ENCODE measurements around the gene KRTAP16-1.
"Not testable (repeated sequence)": the region's sequence is repeated elsewhere in the genome, so short reads cannot be mapped to it uniquely, and the experiment has no call there.

Gene KRTAP16-1

GRCh38 chr17:41287050-41287449 is 22.1 kb downstream of the KRTAP16-1 start:
- Histone ChIP-seq H3K27me3 (no peaks in the 10 kb centered on the region), H3K27ac (no peak overlapping the region), H3K9me3 (no peaks in the 10 kb centered on the region), H3K4me1 (no peaks in the 10 kb centered on the region), H3K36me3 (no peaks in the 10 kb centered on the region), H3K4me3 (no peak overlapping the region)
- TF ChIP-seq, protein P1, sequence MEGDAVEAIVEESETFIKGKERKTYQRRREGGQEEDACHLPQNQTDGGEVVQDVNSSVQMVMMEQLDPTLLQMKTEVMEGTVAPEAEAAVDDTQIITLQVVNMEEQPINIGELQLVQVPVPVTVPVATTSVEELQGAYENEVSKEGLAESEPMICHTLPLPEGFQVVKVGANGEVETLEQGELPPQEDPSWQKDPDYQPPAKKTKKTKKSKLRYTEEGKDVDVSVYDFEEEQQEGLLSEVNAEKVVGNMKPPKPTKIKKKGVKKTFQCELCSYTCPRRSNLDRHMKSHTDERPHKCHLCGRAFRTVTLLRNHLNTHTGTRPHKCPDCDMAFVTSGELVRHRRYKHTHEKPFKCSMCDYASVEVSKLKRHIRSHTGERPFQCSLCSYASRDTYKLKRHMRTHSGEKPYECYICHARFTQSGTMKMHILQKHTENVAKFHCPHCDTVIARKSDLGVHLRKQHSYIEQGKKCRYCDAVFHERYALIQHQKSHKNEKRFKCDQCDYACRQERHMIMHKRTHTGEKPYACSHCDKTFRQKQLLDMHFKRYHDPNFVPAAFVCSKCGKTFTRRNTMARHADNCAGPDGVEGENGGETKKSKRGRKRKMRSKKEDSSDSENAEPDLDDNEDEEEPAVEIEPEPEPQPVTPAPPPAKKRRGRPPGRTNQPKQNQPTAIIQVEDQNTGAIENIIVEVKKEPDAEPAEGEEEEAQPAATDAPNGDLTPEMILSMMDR (IDR thresholded peaks at IDR 0.05) = no peak
- DNase-seq = no peak
- intact Hi-C loops (cut with DNase I; ENCODE audit: low total_unique reads) = no loop called here

DNA sequence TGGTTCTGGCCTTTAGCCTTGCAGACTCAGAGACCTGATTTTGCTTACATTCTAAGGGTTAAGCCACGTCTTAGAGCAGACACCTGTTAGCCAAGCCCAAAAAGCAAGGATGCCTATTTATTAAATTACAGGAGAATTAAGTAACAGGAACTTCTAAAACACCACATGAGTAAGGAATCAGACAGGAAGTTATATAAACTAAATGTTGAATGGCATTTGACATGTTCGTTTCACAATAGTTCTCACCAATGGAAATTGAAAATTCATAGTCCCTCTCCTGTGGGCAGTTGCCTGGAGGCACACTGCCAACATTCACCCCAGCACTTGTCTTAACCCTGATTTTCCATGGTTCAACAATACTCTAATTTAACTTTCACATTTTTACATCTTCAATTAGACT is 24.6 kb downstream of the KRTAP16-1 start:
- DNase-seq = no peak
- Histone ChIP-seq H3K4me3 (no peak overlapping the region), H3K36me3 (no peaks in the 10 kb centered on the region), H3K27ac (no peak overlapping the region), H3K27me3 (peaks cover 0 to 3% of the 10 kb centered on the region in 2 donors), H3K9me3 (no peaks in the 10 kb centered on the region), H3K4me1 (no peaks in the 10 kb centered on the region)
- intact Hi-C loops (cut with DNase I; ENCODE audit: low total_unique reads) = no loop called here
- TF ChIP-seq, protein P1 (IDR thresholded peaks at IDR 0.05) = no peak

- intact Hi-C loops (cut with DNase I; ENCODE audit: low total_unique reads) = no loop called here
- Histone ChIP-seq H3K27me3 (peaks cover 0 to 3% of the 10 kb centered on the region in 2 donors), H3K36me3 (no peaks in the 10 kb centered on the region), H3K4me3 (no peak overlapping the region), H3K4me1 (no peaks in the 10 kb centered on the region), H3K9me3 (no peaks in the 10 kb centered on the region), H3K27ac (no peak overlapping the region)
- DNase-seq = no peak
- TF ChIP-seq, protein P1 (IDR thresholded peaks at IDR 0.05) = no peak
Measured at GRCh38 chr17:41284043-41284442, 25.1 kb downstream of the KRTAP16-1 start.

DNA sequence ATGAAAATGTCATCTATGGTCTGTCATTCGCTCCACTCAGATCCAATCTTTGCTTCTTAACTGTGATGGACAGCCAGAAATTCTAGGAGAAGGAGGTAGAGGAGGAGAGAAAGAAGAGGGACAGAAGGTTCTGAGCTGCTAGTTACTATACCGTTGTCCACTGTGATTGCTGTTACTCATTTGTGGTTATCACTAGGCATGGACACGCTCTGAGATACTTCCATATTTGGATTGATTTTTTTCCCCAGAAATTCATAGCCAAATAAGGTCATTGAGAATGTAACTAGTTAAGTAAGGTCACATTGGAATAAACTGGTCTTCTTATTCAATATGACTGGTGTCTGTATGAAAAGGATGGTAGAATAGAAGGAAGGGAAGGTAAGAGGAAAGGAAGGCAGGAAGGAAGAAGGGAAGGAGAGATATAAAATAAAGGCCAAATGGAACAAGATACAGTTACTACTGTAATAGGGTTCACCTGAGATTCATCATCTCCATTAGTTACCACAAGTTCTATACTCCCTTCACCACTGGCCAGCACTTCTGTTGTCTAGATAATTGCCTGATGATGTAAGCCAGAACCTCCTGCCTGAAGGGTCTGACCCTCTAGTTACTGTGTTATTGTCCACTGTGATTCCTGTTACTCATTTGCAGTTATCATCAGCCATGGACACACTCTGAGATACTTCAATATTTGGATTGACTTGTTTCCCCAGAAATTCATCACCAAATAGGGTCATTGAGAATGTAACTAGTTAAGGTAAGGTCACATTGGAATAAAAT is 30.7 kb downstream of the KRTAP16-1 start:
- intact Hi-C loops (cut with DNase I; ENCODE audit: low total_unique reads) = no loop called here
- TF ChIP-seq, protein P1 (IDR thresholded peaks at IDR 0.05) = no peak

DNA sequence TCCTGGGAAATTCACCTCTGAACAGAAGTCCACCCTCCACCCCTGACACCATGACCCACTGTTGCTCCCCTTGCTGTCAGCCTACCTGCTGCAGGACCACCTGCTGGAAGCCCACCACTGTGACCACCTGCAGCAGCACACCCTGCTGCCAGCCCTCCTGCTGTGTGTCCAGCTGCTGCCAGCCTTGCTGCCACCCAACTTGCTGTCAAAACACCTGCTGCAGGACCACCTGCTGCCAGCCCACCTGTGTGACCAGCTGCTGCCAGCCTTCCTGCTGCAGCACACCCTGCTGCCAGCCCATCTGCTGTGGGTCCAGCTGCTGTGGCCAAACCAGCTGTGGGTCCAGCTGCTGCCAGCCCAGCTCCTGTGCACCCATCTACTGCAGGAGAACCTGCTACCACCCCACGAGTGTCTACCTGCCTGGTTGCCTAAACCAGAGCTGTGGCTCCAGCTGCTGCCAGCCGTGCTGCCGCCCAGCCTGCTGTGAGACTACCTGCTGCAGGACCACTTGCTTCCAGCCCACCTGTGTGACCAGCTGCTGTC is 33.4 kb downstream of the KRTAP16-1 start, which contains the start of gene KRTAP9-7:
KRTAP9-7 (plus strand) TSS at position 51 of the 543 bp plus-strand sequence; CDS start at position 51, 0 bp downstream.
- DNase-seq; H3K4me1 ChIP-seq; H3K4me3 ChIP-seq; H3K9me3 ChIP-seq; H3K27ac ChIP-seq; H3K36me3 ChIP-seq; intact Hi-C loops (cut with DNase I; ENCODE audit: low total_unique reads); H3K27me3 ChIP-seq: not testable (repeated sequence)

More for the DNA sequence above, 30.7 kb downstream of the KRTAP16-1 start:
- Histone ChIP-seq H3K4me1 (no peaks in the 10 kb centered on the region), H3K27ac (no peak overlapping the region), H3K36me3 (no peaks in the 10 kb centered on the region), H3K4me3 (no peak overlapping the region), H3K27me3 (peaks cover 0 to 3% of the 10 kb centered on the region in 2 donors), H3K9me3 (no peaks in the 10 kb centered on the region)
- no peak for DNase-seq

DNA sequence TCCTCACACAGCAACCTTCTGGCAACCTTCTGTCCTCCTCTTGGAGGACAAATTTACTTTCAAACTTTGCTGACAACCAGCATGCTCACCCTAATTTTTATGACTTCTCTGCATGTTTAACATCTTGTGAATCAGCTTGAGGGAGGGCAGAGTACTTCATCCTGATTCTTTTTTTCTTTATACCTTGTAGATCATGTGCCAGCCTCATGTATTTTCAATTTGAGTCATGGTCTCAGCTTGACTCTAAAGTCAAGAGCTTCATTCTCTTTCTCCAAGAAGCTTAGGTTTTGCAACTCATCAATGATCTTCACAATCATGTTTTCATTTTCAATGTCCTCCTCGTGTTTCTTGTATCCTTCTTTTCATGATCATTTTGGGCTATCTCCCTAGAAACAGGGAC is 37.3 kb downstream of the KRTAP16-1 start:
- Histone ChIP-seq H3K9me3 (no peaks in the 10 kb centered on the region), H3K27ac (no peak overlapping the region), H3K36me3 (no peaks in the 10 kb centered on the region), H3K4me1 (no peaks in the 10 kb centered on the region), H3K27me3 (no peaks in the 10 kb centered on the region), H3K4me3 (no peak overlapping the region)
- no peak for DNase-seq
- intact Hi-C loops (cut with DNase I; ENCODE audit: low total_unique reads) = no loop called here
- TF ChIP-seq, protein P1 (IDR thresholded peaks at IDR 0.05) = no peak

DNA sequence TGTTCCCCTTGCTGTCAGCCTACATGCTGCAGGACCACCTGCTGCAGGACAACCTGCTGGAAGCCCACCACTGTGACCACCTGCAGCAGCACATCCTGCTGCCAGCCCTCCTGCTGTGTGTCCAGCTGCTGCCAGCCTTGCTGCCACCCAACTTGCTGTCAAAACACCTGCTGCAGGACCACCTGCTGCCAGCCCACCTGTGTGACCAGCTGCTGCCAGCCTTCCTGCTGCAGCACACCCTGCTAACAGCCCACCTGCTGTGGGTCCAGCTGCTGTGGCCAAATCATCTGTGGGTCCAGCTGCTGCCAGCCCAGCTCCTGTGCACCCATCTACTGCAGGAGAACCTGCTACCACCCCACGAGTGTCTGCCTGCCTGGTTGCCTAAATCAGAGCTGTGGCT is 37.8 kb downstream of the KRTAP16-1 start:
- H3K4me1 ChIP-seq; H3K9me3 ChIP-seq; H3K27me3 ChIP-seq; DNase-seq; H3K27ac ChIP-seq; H3K36me3 ChIP-seq; H3K4me3 ChIP-seq; intact Hi-C loops (cut with DNase I; ENCODE audit: low total_unique reads): not testable (repeated sequence)

All from tibial artery (tissue), 4 donors.